ENCODE data around the gene LUZP1. TPM values are rescaled to one million over a fixed set of nuclear protein-coding genes. Genes with fewer than 3 reads are reported as not detected.

LUZP1 gene
- total RNA-seq, 1 donor from 2014 or later, result 5.3 TPM

DNA sequence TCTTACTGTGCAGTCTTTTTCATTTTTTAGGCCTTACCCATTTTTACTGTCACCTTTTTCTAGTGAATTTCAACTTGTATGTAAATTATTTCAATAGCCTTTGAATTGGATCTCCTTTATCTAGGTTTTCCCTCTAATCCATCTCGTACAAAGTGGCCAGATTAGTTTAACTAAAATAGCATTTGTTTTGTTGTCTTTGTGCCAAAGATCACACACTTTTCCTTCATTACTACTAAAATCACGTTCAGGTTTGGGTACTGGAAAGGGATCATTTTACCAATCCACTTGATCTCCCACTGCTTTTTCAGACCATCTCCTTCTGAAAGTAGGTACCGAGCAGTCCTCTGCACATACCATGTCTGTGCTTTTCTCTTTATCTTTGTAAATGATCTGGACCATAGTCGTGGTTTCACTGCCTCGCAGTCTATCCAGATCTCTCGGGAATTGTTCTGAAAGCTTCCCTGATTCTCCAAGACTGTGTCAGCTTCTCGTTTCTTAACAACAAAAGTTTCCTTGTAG, 129.3 kb downstream of the LUZP1 start:
- FAIRE-seq (no peak), DNase-seq (ENCODE audit: low spot score in 2 of 2) (no peak)

DNA sequence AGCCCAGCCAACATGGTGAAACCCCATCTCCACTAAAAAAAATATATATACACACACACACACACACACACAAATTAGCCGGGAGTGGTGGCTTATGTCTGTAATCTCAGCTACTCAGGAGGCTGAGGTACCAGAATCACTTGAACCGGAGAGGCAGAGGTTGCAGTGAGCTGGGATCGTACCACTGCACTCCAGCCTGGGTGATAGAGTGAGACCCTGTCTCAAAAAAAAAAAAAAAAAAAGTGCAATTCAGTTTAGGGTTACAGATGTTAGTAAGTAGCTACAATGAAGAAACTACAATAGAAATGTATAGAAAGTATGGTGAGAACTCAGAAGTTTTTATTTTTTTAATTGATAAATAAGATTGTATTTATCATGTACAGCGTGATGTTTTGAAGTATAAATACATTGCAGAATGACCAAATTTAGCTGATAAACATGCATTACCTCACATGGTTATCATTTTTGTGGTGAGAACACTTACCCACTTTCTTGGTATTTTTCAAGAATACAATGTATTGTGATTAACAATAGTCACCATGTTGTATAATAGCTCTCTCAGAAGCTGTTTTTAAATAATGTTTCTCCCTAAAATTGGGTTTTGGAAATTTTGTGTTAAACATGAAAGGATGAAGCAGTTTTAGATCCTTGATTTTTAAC, 131.4 kb downstream of the LUZP1 start:
- FAIRE-seq (no peak), DNase-seq (ENCODE audit: low spot score in 2 of 2) (no peak)

DNA sequence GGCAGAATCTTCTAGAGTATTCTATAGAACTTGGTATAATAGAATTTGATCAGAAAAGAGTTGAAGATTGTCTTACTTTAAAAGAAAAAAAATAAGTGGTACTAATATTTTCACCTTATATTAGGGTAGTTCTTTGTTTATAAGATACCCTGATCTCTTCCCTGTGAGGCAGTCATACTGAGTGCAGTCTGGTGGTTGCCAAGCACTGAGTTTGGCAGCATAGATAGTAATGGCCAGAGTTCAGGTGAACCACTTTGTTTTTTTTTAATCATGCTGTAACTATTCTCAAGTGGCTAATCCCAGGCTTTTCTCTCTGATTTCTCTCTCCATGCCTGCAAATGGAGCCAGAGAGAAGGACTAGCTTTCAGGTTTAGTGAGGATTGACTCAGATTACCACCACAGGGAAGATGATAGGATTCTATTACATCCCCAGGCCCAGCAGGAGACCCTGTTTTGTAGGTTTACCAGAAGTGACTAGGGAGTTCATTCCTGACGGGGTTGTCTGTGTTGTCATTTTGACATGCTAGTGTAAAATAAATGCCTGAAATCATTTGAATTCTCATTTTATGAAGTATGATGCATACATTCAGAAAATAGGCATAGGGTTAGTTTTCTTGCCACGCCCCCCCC, 132.7 kb downstream of the LUZP1 start:
- DNase-seq (ENCODE audit: low spot score in 2 of 2) (no peak), FAIRE-seq (no peak)

Small RNAs within 50 kb of the gene (small RNA-seq; reads per million reads assigned to genes)
- gene MIR3115, result not detected
- not detected for gene MIR4419A
- not detected for gene RNU6-135P
- gene RNU6-514P, result not detected

Other genes starting within 250 kb of the LUZP1 start
- not detected for gene LACTBL1, start 196.0 kb downstream of the LUZP1 start, total RNA-seq
- gene TEX46, start 153.0 kb downstream of the LUZP1 start, total RNA-seq, result not detected
- 302 TPM for gene KDM1A, start 149.4 kb downstream of the LUZP1 start, total RNA-seq
- under 0.01 TPM for gene HTR1D, start 48.6 kb upstream of the LUZP1 start, total RNA-seq
- 159 TPM for gene HNRNPR, start 175.4 kb upstream of the LUZP1 start, total RNA-seq
- gene ZNF436, start 201.0 kb upstream of the LUZP1 start, total RNA-seq, result 111 TPM